HG02852 (cell line): Measurements from ENCODE around the gene SORCS2.

Experiments used
- ATAC-seq: cut with Tn5 transposase; IDR thresholded peaks from one replicate; pipeline ENCODE4 v1.9.1; 2021; ENCODE audit warnings: mild to moderate bottlenecking, moderate library complexity; ENCODE audit not compliant: unreplicated experiment

The SORCS2 gene

DNA sequence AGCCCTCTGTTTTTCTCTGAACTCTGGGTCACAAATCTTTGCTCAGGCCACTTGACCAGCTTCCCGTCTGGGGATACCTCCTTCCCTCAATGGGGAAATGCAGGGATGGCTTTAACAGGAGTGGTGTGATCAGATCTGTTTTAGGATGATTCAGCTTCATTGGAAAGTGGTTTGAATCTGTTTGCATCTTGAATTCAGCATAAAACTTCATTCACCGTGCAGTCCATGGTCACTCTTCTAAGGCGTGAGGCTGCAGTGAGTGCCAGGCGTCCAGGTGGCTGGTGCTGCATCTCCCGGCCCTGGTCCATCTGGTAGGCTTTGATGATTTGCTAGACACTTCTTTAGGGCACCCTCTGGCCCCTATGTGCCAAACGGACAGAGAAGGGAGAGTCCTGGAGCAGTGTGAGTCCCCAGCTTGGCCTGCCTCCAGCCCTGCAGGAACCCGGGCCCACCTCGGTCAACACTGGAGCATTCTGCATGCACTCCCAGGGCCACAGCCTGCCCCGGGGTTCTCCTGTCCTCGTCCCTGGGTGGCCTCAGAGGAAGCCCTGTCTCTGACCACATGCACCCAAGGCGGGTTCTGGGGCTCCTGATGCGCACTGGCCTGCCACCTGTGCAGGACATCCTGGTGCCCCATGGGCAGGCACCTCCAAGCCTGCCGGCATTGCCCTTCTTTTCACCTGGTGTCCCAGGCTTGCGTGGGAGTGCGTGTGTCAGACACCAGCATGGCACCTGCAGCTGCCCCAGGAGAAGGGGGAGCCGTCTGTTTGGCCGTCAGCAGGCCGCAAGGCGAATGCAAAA lies 493.9 kb downstream of the SORCS2 start:
- no peak for ATAC-seq

DNA sequence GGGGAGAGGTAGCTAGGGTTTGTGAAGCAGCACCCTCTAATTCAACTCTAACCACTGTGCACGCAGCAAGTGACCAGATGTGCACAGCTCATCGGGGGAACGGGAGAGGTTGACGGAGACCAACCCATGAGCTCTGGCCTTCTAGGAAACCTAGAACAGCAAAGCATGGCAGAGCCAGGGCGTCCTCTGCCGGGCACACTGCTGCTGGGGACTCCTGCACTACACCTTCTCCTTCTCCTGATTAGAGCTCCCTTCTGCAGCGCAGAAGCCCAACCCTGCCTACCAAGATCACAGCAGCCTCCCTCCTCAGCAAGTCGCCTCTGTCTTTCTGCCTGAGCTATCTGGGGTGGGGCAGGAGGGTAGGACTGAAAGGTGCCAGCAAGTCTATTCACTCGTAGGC lies 494.7 kb downstream of the SORCS2 start:
- no peak for ATAC-seq

DNA sequence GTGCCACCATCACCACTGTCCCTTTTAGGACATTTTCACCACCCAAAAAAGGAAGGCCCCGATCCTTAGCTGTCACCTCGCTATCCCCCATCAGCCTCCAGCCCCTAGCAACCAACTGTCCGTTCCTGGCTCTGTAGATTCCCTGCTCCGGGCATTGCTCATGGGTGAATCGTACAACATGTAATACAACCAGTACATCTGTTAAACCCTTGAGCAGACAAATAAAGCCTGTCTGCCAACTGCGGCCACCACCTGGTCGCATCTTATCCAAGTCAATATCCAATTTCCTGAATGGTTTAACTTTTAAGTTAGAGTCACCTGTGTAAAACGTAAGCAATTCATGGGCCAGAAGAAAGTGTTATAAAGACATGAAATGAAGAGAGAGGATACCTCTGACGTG lies 495.5 kb downstream of the SORCS2 start:
- no peak for ATAC-seq

GRCh38 chr4:7689773-7690693 lies 497.7 kb downstream of the SORCS2 start:
- no peak for ATAC-seq

DNA sequence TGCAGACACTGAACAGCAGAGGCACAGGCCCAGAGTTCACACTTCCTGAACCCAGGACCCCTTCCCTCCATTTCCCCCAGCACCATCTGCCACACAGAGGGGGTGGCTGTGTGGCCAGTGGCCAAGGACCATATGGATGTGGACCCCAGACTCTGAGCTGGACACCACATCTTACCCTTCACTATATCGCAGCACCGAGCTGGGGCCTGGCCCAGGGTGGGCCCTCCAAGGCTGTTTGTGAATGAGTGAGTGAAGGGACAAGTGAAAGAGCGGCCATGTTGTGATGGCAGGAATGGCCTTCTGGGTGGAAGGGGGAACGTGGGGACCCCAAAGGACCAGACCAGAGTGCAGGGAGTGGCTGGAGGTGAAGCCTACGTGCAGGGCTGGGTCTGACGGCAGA lies 498.7 kb downstream of the SORCS2 start:
- no peak for ATAC-seq

DNA sequence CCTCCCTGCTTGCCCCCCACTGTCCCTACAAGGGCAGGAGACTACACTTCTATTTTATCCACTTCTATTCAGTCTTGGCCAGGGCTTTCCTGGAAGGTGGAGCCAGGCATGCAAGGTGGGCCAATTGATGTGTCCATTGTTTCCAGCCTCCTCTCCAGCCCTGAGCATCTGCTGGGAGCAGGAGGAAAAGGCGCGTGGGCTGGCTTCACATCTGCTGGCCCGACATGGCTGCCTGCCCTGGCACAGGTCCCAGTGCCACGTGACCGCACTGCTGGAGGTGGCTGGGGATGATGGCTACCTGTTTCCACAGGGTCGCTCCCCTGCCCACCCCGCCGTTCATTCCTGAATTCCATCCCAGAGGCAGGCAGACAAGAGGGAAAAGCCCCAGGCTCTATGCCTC lies 499.6 kb downstream of the SORCS2 start:
- ATAC-seq = no peak

- no peak for ATAC-seq
Observed at GRCh38 chr4:7692451-7693236, 500.3 kb downstream of the SORCS2 start.

- ATAC-seq = no peak
Observed at GRCh38 chr4:7693237-7693608, 500.9 kb downstream of the SORCS2 start.

DNA sequence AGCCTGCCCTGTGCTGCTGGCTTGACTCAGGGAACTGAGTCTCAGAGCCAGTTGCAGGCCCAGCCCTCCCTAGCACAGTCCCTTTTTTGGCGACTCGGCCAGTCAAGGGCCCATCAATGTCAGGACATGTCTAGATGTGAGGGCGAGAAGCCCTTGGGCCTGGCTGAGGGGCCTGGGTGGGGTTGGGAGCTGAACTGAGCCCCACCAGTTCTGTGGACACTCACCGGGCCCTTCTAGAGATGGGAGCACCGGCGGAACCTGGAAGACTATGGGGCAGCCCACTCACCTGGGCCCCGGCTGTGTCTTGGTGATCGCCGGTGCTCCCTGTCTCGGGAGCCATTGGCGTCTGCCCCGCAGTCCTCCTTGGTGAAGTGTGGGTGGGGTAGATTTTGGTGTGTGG lies 501.4 kb downstream of the SORCS2 start:
- ATAC-seq = no peak

DNA sequence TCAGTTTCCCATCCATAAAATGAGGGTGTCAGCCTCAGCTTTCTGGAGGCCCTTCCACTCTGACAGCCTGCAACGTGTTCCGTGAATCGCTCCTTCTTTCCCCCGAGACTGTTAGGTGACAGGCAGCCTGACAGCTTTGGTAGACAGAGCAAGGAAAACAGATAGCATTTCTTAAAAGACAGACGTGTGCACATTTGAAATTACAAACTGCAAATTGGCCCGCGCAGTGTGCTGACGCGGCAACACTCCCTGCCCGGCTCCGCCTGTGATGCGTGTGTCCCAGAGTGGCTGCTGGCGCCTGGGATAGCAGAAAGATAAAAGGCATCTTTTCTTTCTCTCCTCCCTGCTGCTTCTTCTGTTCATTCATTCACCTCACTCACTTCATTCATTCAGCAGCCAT lies 502.0 kb downstream of the SORCS2 start:
- no peak for ATAC-seq

DNA sequence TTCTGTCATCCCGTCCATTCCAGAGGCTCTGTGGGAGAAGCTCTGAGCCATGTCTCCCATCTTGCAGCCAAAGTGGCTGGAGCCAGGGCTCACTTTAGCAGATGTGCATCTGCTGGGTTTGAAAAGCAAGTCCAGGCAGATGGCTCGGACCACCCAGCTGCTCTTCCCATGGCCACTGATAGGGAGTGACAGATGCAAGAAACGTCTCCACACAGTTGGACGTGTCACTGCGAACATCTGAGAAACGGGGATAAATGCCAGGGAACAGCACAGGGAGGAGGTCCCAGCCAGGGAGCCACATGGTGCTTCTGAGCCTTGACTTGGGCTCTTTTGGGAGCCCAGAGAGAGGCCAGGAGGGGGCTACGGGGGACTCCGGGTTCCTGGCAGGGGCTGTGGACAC lies 505.0 kb downstream of the SORCS2 start:
- ATAC-seq = no peak

DNA sequence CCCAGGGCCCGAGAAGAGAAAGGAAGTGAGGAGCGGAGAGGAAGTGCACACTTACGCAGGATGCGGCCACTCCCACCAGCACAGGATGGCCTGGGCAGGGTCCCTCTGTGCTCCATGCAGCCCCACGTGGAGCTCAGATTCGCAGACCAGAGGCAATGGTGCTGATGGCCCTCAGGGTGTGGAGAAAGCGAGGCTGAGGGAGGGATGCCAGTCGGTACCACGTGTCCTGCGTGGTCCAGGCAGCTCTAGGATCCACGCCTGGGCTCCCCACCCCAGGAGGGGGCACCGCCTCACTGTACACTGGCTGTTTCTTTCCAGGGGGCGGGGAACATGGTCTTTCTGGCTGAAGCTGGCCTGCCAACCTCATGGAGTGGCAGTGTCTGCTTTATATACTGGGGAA lies 505.5 kb downstream of the SORCS2 start:
- no peak for ATAC-seq

DNA sequence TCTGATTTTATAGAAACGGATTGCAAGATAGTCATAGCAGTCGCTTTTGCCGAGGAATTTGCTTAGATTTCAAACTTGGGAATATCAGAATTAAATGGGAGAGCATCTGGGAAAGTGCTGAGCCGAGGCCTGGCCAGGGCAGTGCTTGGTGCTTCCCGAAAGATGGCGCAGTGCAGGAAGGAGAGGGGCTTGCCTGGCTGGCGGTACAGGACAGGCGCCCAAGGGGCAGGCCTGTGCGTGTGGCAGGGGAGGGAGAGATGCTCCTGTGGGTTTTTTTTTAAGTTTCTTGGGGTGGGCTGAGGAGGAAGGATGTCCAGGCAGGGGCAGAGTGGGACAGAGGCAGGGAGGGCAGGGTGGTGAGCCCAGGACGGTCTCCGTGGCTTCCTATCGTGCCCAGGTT lies 506.2 kb downstream of the SORCS2 start:
- no peak for ATAC-seq

DNA sequence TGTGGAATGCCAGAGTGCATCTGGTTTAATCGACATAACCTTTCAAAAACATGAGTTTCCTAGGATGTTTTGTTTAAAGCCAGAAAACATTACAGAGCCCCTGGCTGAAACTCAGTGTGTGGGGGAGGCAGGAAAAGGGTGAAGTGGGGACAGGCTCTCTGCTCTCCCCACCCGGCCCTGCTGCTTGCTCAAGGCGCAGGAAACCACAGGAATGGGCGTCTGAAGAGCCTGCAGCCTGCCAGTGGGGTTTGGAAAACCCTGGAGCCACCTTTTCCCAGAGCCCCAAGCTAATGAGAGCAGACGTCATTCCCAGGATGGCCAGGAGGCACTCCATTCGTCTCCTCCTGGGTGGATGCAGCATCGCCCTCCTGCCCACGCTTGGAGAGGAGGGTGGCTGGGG lies 506.7 kb downstream of the SORCS2 start:
- no peak for ATAC-seq

DNA sequence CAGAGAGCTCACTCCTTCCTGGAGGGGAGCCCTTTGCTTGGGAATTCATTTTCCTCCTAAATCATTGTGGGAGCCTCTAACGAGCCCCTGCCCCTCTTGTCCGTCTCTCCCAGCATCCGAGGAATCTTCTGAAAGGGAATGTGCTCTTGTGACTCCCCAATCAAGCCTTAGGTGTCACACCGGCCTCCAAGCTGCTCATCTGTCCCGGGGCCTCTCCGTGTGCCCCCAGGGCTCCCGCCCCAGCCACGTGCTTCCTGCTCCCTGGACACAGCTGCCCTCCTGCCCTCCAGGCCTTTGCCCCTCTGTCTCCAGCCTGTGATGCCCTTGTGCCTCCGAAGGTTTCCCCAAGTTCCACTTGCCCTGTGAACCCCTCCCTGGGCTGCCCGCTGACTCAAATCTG lies 507.5 kb downstream of the SORCS2 start:
- ATAC-seq = no peak

DNA sequence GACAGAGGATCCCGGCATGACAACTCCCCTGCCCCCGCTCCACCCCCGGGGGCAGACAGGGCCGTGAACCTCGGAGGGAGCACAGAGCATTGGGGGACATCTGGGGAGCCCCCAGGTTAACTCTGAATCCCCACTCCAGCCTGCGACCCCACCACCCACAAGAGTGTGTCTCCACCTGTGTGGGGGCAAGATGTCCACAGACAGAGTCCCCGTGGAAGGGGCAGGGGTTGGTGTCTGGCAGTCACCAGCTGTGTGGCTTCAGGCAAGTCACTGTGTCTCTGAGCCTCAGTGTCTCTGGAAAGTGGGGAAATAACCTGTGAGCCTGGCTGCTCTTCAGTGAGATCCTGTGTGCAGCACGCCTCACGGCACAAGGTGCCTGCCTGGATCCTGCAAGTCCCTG lies 508.3 kb downstream of the SORCS2 start:
- ATAC-seq = no peak

GRCh38 chr4:7701866-7702649 lies 509.7 kb downstream of the SORCS2 start:
- no peak for ATAC-seq

DNA sequence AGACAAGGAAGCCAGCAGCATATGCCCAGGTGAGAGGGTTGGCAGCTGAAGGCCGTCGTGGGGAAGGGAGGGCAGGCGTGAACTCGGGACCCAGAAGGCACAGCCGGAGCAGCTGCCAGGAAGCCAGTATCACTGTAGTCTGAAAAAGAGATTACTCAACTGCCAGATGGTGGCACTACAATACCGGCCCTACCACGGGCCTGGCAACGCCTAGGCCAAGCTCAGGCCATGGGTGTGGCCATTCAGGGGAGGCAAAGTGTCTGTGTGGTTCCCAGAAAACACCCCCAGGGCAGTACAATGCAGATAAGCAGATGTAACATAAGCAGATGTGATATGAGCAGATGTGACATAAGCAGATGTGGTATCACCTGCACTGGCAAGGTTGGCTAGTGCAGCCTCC lies 511.4 kb downstream of the SORCS2 start:
- ATAC-seq = no peak

GRCh38 chr4:7704091-7704490 lies 511.8 kb downstream of the SORCS2 start:
- no peak for ATAC-seq

GRCh38 chr4:7704625-7705024 lies 512.3 kb downstream of the SORCS2 start:
- no peak for ATAC-seq

DNA sequence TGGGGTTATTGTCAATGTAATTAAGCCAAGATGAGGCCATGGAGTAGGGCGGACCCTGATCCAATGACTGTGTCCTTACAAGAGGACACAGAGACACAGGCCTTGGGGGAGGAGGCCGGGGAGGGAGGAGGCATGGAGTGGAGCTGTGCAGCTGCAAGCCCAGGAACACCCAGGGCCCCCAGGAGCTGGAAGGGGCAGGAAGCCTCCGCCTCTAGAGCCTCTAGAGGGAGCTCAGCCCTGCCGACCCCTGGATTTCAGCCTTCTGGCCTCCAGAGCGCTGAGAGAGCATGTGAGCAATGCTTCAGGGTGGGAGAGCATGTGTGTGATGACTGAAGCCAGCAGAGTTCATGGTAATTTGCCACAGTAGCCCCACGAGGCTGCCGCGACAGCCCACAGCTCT lies 512.7 kb downstream of the SORCS2 start:
- no peak for ATAC-seq
